Spinal cord (tissue), 10 donors: Measurements from ENCODE around the gene TMTC2. TPM values are rescaled to one million over a fixed set of nuclear protein-coding genes. Genes with fewer than 3 reads are reported as not detected.

ENCODE experiments used
- DNase-seq, 6 donors: peaks; one replicate each; pipeline versions ENCODE4 v3.0.0 to v3.0.0-alpha.2; 2013 to 2015; ENCODE audit warnings: low spot score in 6 of 6, low read depth in 4 of 6
- H3K27ac ChIP-seq: one replicate; pipeline ENCODE4 v1.5.1; 2013; ENCODE audit warnings: low read depth, low read length, control low read depth
- H3K27me3 ChIP-seq: one replicate; pipeline ENCODE4 v1.6.1; 2013; ENCODE audit warnings: low read length; ENCODE audit not compliant: control insufficient read depth, insufficient read depth
- H3K36me3 ChIP-seq: one replicate; pipeline ENCODE4 v1.6.1; 2013; ENCODE audit warnings: low read length; ENCODE audit not compliant: control insufficient read depth, insufficient read depth
- H3K4me1 ChIP-seq: one replicate; pipeline ENCODE4 v1.6.1; 2013; ENCODE audit warnings: low read length; ENCODE audit not compliant: control insufficient read depth, insufficient read depth
- H3K4me3 ChIP-seq: one replicate; pipeline ENCODE4 v1.5.1; 2013; ENCODE audit warnings: low read depth, low read length, control low read depth
- H3K9me3 ChIP-seq: one replicate; pipeline ENCODE4 v1.6.1; 2013; ENCODE audit warnings: low read length; ENCODE audit not compliant: control insufficient read depth, insufficient read depth
- WGBS: methylation state at CpG from one replicate; pipeline ENCODE4 v1.1.5; 2013; ENCODE audit warnings: missing lambda C conversion rate; ENCODE audit not compliant: insufficient coverage; 5-methylcytosine and 5-hydroxymethylcytosine counted together
- polyA plus RNA-seq, 2 donors: library from polyadenylated mRNA; unstranded; fragments of 120-200 nt; gene quantifications; one replicate each; pipeline ENCODE4 v1.2.1, GENCODE V29; 2013; ENCODE audit not compliant: insufficient read length in 2 of 2
- total RNA-seq, 2 donors: library from RNA; depleted of rRNA in 1 of 2; stranded (reverse); fragments of 120-200 nt in 1 of 2; fragments of >200 nt in 1 of 2; gene quantifications; one replicate each; pipeline versions ENCODE4 v1.2.3 to v1.2.4, GENCODE V29; 2013 to 2014
- donor health status: healthy.

Gene TMTC2
- total and polyA plus RNA-seq, 4 donors = 21.1 to 37.1 (median 27.7) TPM

DNA sequence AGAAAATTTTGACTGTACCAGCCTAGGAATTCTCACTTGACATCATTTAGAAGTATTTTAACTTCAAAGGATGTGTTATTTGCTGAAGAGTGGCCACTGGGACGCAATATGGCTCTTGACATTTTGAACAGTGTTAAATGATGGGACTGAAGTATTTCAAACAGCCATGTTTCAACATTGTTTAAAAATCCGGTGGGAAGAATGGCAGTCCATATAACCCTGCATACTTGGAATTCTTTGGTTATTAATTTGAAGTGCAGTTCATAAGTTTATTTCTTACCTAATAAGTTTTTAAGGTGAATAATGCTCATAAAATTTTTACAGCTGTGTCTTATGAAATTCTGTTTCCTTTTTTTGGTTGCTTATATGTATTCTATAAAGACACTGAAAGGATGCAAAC is 8.3 kb downstream of the TMTC2 start:
- Histone ChIP-seq H3K4me3 (no peak overlapping the region), H3K36me3 (no peaks in the 10 kb centered on the region), H3K4me1 (no peaks in the 10 kb centered on the region), H3K9me3 (no peaks in the 10 kb centered on the region), H3K27me3 (no peaks in the 10 kb centered on the region), H3K27ac (no peak overlapping the region)
- DNase-seq = no peak
- WGBS = no CpG with 5 or more reads among the region's 2 CpGs

GRCh38 chr12:82695531-82695930 is 8.8 kb downstream of the TMTC2 start:
- H3K27me3 ChIP-seq = no peaks in the 10 kb centered on the region
- no peak overlapping the region for H3K27ac ChIP-seq
- DNase-seq = peak in 1 of 6 donors; percentile 26
- no peaks in the 10 kb centered on the region for H3K36me3 ChIP-seq
- H3K4me1 ChIP-seq = no peaks in the 10 kb centered on the region
- no peaks in the 10 kb centered on the region for H3K9me3 ChIP-seq
- H3K4me3 ChIP-seq = no peak overlapping the region
- WGBS = 95% methylated on average over 2 of the region's 2 CpGs

DNA sequence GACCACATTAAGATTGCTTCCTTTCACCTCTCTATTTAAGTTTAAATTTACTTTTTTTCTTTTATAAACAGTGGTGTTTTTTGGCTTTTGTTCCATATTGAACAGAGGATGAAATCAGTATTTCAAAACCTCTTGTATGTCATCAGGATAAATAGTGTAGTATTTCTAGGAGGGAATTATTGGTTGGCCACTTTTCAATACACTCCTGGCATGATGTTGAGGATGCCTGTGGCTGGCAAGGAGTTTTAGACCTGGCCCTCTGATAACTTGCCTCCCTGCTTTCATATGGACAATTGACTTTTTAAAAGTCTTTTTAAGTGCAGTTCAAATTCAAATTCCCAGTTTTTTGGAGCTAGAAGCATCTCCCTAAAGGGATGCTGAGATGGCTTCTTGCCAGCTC is 9.8 kb downstream of the TMTC2 start:
- H3K27me3 ChIP-seq = no peaks in the 10 kb centered on the region
- DNase-seq = no peak
- H3K27ac ChIP-seq = no peak overlapping the region
- H3K9me3 ChIP-seq = no peaks in the 10 kb centered on the region
- no peak overlapping the region for H3K4me3 ChIP-seq
- no peaks in the 10 kb centered on the region for H3K36me3 ChIP-seq
- no peaks in the 10 kb centered on the region for H3K4me1 ChIP-seq

DNA sequence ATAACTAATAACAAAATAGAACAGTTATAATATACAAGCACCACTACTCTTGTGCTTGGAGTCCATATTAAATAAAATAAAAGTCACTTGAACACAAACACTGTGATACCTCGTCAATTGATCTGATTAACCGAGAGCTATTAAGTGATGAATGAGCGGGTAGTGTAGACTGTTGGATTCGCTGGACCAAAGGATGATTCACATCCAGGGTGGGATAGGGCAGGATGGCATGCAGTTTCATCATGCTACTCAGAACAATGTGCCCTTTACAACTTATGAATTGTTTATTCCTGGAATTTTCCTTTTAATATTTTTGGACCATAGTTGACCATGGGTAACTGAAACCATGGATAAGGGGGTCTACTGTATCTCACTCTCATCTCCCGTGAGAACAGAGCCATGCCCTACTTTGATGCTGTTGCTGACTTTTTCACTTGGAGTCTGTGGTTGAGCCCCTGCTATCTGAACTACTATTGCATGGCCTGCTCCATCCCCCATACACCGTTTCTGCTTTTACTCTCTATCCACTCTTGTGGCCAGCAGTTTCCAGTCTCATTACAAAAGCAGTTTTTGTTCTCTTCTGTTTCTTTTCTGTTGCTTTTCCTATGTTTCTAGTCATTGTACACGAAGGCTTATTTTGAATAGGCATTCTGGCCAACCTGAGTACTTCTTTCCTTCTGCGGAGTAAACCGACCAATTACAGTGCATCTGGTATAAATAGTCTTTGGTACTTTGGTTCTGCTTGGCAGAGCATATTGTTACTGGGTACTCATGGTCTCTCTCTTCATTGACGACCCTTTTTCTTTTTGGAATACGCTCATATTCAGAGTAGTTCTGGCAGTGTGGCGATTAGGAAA is 12.2 kb downstream of the TMTC2 start:
- no peak overlapping the region for H3K4me3 ChIP-seq
- H3K36me3 ChIP-seq = no peaks in the 10 kb centered on the region
- no peaks in the 10 kb centered on the region for H3K27me3 ChIP-seq
- H3K27ac ChIP-seq = no peak overlapping the region
- no peaks in the 10 kb centered on the region for H3K4me1 ChIP-seq
- WGBS = 58% methylated on average over 2 of the region's 12 CpGs
- H3K9me3 ChIP-seq = no peaks in the 10 kb centered on the region
- peak in 1 of 6 donors; percentile 56 for DNase-seq

- no peak for DNase-seq
- WGBS = 92% methylated on average over 2 of the region's 3 CpGs
- Histone ChIP-seq H3K4me1 (peaks cover 3% of the 10 kb centered on the region), H3K4me3 (no peak overlapping the region), H3K9me3 (no peaks in the 10 kb centered on the region), H3K27ac (no peak overlapping the region), H3K27me3 (no peaks in the 10 kb centered on the region), H3K36me3 (no peaks in the 10 kb centered on the region)
These were observed 19.1 kb downstream of the TMTC2 start for GRCh38 chr12:82705774-82706173.

- H3K27me3 ChIP-seq = no peaks in the 10 kb centered on the region
- no peak overlapping the region for H3K4me3 ChIP-seq
- peak overlapping the region; percentile 25 for H3K27ac ChIP-seq
- H3K36me3 ChIP-seq = no peaks in the 10 kb centered on the region
- 25% methylated on average over 7 of the region's 10 CpGs for WGBS
- H3K9me3 ChIP-seq = no peaks in the 10 kb centered on the region
- peaks cover 3% of the 10 kb centered on the region for H3K4me1 ChIP-seq
- peak in 3 of 6 donors; percentile 22 to 75 (median 65) for DNase-seq
These were observed 21.6 kb downstream of the TMTC2 start for GRCh38 chr12:82708061-82708879.

GRCh38 chr12:82709794-82710355 is 23.2 kb downstream of the TMTC2 start:
- no peak overlapping the region for H3K4me3 ChIP-seq
- DNase-seq = no peak
- no peaks in the 10 kb centered on the region for H3K9me3 ChIP-seq
- H3K4me1 ChIP-seq = peaks cover 3% of the 10 kb centered on the region
- WGBS = no CpG with 5 or more reads among the region's 2 CpGs
- H3K36me3 ChIP-seq = no peaks in the 10 kb centered on the region
- no peak overlapping the region for H3K27ac ChIP-seq
- no peaks in the 10 kb centered on the region for H3K27me3 ChIP-seq

DNA sequence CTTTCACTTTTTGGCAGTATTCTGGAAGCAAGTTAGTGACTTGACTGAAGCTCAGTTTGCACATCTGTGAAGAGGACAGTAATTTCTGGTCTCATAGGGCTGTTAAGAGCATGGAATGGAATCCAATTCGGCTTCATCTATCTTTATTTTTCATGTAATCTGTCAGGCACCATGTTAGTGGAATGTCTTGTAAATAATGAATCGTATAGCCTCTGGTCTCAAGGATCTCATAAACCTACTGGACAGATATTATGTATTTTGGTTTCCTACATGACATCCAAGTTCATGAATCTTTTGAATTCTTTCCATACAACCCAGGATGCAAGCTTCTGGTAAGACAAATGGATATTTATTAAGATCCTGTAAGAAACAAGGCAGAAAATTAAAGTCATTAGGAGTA is 24.0 kb downstream of the TMTC2 start:
- no CpG with 5 or more reads among the region's 2 CpGs for WGBS
- no peak overlapping the region for H3K27ac ChIP-seq
- no peak overlapping the region for H3K4me3 ChIP-seq
- H3K27me3 ChIP-seq = no peaks in the 10 kb centered on the region
- no peak for DNase-seq
- H3K4me1 ChIP-seq = peaks cover 3% of the 10 kb centered on the region
- H3K36me3 ChIP-seq = no peaks in the 10 kb centered on the region
- H3K9me3 ChIP-seq = no peaks in the 10 kb centered on the region

DNA sequence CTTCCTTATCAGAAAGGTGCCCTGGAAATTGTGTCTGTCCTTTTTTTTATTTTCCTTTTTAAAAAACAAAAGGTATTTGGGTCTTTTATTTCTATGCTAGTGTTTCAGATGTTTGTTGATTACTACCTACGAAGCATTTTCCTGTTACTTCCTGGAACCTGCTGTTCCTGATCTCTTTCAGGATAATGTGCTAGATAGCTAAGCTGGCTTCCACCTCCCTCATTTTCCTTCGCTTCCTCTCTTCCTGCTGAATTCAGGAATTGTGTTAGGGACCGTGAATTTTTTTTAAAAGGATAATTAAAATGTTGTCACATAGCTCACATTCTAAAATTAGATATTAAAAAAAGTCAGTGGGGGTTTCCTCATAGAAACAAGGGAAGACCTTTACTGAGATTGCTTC is 27.7 kb downstream of the TMTC2 start:
- Histone ChIP-seq H3K4me1 (no peaks in the 10 kb centered on the region), H3K4me3 (no peak overlapping the region), H3K27me3 (no peaks in the 10 kb centered on the region), H3K27ac (no peak overlapping the region), H3K36me3 (no peaks in the 10 kb centered on the region), H3K9me3 (no peaks in the 10 kb centered on the region)
- WGBS = no CpG with 5 or more reads among the region's 3 CpGs
- DNase-seq = no peak
